ENCODE measurements around the gene GABPA.
A peak's percentile ranks its signal among the peaks of the same experiment; 100 is the strongest.

- TF ChIP-seq CTCF (IDR thresholded peaks at IDR 0.05): peak; percentile 79
- TF ChIP-seq POLR2AphosphoS5 (IDR thresholded peaks at IDR 0.05; ENCODE audit: low read depth, low read length): no peak
- TF ChIP-seq SIN3A (IDR thresholded peaks at IDR 0.05; ENCODE audit: borderline replicate concordance, insufficient read depth, low read depth, low read length): no peak
- no peak for TF ChIP-seq REST (IDR thresholded peaks at IDR 0.05; ENCODE audit: insufficient read depth in 1 of 2, low read depth in 2 of 2, low read length in 1 of 2)
Measured at GRCh38 chr21:25708467-25709065, 26.2 kb upstream of the GABPA start.
